Smooth muscle cell (in vitro differentiated cells): ENCODE results near the gene LSM6. TPM values are rescaled to one million over a fixed set of nuclear protein-coding genes. Genes with fewer than 3 reads are reported as not detected.

Experiments
- DNase-seq: peaks from one replicate; lab custom pipeline; 2025; ENCODE audit not compliant: unreplicated experiment; lab: John Stamatoyannopoulos, UW
- H2AFZ ChIP-seq: fragments of 200-600 bp; sonication (generic); 2 replicates; pipeline ENCODE4 v1.6.0; 2016; ENCODE audit warnings: antibody characterized with exemption, low read depth, mild to moderate bottlenecking
- H3F3A ChIP-seq: fragments of 200-600 bp; sonication (generic); 2 replicates; pipeline ENCODE4 v1.6.0; 2017; ENCODE audit warnings: antibody characterized with exemption, low read depth
- H3K27ac ChIP-seq: fragments of 200-600 bp; sonication (generic); 2 replicates; pipeline ENCODE4 v1.5.1; 2016; ENCODE audit warnings: low read depth, mild to moderate bottlenecking
- H3K27me3 ChIP-seq: fragments of 200-600 bp; sonication (generic); 2 replicates; pipeline ENCODE4 v1.6.1; 2016; ENCODE audit warnings: low read depth, mild to moderate bottlenecking
- H3K36me3 ChIP-seq: fragments of 200-600 bp; sonication (generic); 2 replicates; pipeline ENCODE4 v1.5.1; 2016; ENCODE audit warnings: low read depth
- H3K4me1 ChIP-seq: fragments of 200-600 bp; sonication (generic); 2 replicates; pipeline ENCODE4 v1.5.1; 2016; ENCODE audit warnings: low read depth
- H3K4me2 ChIP-seq: fragments of 200-600 bp; sonication (generic); 2 replicates; pipeline ENCODE4 v1.6.0; 2016; ENCODE audit warnings: mild to moderate bottlenecking
- H3K4me3 ChIP-seq: fragments of 200-600 bp; sonication (generic); 2 replicates; pipeline ENCODE4 v1.5.1; 2016; ENCODE audit warnings: mild to moderate bottlenecking
- H3K79me2 ChIP-seq: fragments of 200-600 bp; sonication (generic); 2 replicates; pipeline ENCODE4 v1.6.0; 2016; ENCODE audit warnings: low read depth, mild to moderate bottlenecking
- H3K9ac ChIP-seq: fragments of 200-600 bp; sonication (generic); 2 replicates; pipeline ENCODE4 v1.6.0; 2016; ENCODE audit warnings: low read depth
- H3K9me3 ChIP-seq: fragments of 200-600 bp; sonication (generic); replicated peaks from 2 replicates; pipeline ENCODE4 v1.5.1; 2016; ENCODE audit warnings: low read depth
- H4K20me1 ChIP-seq: fragments of 200-600 bp; sonication (generic); 2 replicates; pipeline ENCODE4 v1.6.0; 2016; ENCODE audit warnings: low read depth
- WGBS: methylation state at CpG from one replicate; pipeline ENCODE4 v1.1.7; 2016; ENCODE audit warnings: low lambda C conversion rate; 5-methylcytosine and 5-hydroxymethylcytosine counted together
- polyA plus RNA-seq: library from polyadenylated mRNA; unstranded; fragments of >200 nt; fragmentation: Nextera tagmentation; extraction: Ambion mirVana; gene quantifications from 2 replicates; pipeline ENCODE4 v1.2.1, GENCODE V29; 2016
- total RNA-seq: library from RNA; depleted of rRNA; stranded (reverse); fragments of >200 nt; gene quantifications from 2 replicates; pipeline ENCODE4 v1.2.3, GENCODE V29; 2014
- TF ChIP-seq, protein P1 (sequence below): fragments of 200-600 bp; sonication (generic); IDR thresholded peaks from 2 replicates; pipeline ENCODE4 v1.5.1; 2017; ENCODE audit warnings: borderline replicate concordance, mild to moderate bottlenecking, antibody characterized with exemption; ENCODE audit not compliant: insufficient read depth, poor library complexity, severe bottlenecking

Gene LSM6
- total and polyA plus RNA-seq, 2 experiments from 2014 or later: 36.9 to 58.5 TPM

DNA sequence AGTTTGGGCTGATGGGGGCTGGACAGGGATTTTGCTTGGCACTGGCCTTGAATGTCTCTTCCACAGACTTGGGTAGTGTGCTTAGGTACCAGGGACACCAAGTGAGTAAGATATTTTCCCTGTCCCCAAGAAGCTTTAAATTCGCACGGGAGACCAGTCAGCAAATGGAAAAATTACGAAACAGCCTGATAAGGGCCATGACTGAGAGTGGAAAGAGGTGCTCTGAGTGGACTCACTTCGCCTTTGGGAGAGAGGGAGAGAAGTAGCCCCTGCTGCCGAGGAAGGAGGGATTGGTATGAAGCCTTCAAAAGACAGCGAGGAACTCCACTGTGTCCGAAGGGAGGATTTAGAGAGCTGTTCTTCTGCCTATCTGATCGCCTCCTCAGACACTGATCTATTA lies 2.6 kb downstream of the LSM6 start:
- Histone ChIP-seq H3K4me3 (no peak overlapping the region), H3K27me3 (no peaks in the 10 kb centered on the region), H3K4me2 (no peak overlapping the region), H3K9ac (no peak overlapping the region), H4K20me1 (peaks cover 55% of the 10 kb centered on the region), H3F3A (no peaks in the 10 kb centered on the region), H3K4me1 (peaks cover 10% of the 10 kb centered on the region), H3K9me3 (no peaks in the 10 kb centered on the region), H2AFZ (no peak overlapping the region), H3K27ac (no peak overlapping the region), H3K79me2 (peaks cover 61% of the 10 kb centered on the region), H3K36me3 (no peaks in the 10 kb centered on the region)
- DNase-seq: no peak
- whole genome bisulfite sequencing: 72% methylated on average over 8 of the region's 8 CpGs
- TF ChIP-seq, protein P1, sequence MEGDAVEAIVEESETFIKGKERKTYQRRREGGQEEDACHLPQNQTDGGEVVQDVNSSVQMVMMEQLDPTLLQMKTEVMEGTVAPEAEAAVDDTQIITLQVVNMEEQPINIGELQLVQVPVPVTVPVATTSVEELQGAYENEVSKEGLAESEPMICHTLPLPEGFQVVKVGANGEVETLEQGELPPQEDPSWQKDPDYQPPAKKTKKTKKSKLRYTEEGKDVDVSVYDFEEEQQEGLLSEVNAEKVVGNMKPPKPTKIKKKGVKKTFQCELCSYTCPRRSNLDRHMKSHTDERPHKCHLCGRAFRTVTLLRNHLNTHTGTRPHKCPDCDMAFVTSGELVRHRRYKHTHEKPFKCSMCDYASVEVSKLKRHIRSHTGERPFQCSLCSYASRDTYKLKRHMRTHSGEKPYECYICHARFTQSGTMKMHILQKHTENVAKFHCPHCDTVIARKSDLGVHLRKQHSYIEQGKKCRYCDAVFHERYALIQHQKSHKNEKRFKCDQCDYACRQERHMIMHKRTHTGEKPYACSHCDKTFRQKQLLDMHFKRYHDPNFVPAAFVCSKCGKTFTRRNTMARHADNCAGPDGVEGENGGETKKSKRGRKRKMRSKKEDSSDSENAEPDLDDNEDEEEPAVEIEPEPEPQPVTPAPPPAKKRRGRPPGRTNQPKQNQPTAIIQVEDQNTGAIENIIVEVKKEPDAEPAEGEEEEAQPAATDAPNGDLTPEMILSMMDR: no peak

DNA sequence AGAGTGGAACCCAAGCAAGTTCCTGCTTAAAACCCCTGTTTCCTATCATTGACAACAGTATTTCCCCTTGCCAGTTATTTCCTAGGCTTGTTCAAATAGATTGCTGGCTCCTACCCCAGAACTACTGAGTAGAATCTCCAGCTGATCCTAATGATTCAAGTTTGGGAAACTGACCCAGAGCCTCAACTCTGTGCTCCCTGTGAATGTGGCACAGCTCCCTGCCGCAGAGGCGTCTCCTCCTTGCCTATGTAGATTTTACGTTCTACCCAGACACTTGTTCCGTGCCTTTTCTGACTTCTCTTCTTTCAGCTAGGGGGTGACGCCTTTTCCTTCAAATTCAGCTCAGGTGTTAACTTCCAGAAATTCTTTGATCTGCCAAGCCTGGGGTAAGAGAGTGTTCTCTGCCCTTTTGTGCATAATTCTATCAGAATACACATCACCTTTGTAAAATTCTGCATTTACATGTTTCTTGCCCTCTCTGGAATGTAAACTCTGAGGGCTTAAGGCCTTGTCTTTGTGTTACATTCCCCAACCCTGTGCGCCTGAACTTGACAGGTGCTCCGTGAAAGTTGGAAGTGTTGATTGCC lies 4.4 kb downstream of the LSM6 start:
- Histone ChIP-seq H3K27ac (no peak overlapping the region), H3K4me2 (no peak overlapping the region), H3K27me3 (no peaks in the 10 kb centered on the region), H3K4me3 (no peak overlapping the region), H3K36me3 (no peaks in the 10 kb centered on the region), H3F3A (no peaks in the 10 kb centered on the region), H3K79me2 (peaks cover 66% of the 10 kb centered on the region), H2AFZ (no peak overlapping the region), H3K9me3 (no peaks in the 10 kb centered on the region), H4K20me1 (peaks cover 61% of the 10 kb centered on the region), H3K4me1 (peaks cover 10% of the 10 kb centered on the region), H3K9ac (no peak overlapping the region)
- TF ChIP-seq, protein P1: no peak
- DNase-seq: no peak
- 63% methylated on average over 7 of the region's 7 CpGs for WGBS

DNA sequence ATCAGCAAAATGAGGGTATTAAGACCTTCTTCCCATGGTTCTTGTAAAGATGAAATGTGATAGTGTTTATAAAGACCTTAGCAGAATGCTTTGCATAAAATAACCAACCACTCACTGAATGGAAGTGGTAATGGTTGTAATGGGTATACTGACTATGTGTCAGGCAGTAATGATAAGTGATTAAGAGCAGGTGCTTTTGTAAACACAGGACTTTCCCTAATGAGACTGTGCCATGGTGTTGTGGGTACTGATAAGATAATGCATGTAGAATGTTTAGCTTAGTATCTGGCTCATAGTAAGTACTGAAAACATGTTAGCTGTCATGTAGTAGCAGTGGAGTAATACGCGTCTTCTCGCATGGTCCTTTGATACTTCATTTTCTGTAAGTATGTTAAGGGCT lies 6.9 kb downstream of the LSM6 start:
- Histone ChIP-seq H3K9ac (no peak overlapping the region), H3K79me2 (peaks cover 53% of the 10 kb centered on the region), H2AFZ (no peak overlapping the region), H3K27me3 (no peaks in the 10 kb centered on the region), H3K4me3 (no peak overlapping the region), H3F3A (no peaks in the 10 kb centered on the region), H3K4me2 (no peak overlapping the region), H3K36me3 (peaks cover 5% of the 10 kb centered on the region), H3K27ac (no peak overlapping the region), H3K4me1 (no peaks in the 10 kb centered on the region), H4K20me1 (peaks cover 60% of the 10 kb centered on the region), H3K9me3 (no peaks in the 10 kb centered on the region)
- DNase-seq: no peak
- 94% methylated on average over 3 of the region's 3 CpGs for WGBS
- TF ChIP-seq, protein P1: no peak

DNA sequence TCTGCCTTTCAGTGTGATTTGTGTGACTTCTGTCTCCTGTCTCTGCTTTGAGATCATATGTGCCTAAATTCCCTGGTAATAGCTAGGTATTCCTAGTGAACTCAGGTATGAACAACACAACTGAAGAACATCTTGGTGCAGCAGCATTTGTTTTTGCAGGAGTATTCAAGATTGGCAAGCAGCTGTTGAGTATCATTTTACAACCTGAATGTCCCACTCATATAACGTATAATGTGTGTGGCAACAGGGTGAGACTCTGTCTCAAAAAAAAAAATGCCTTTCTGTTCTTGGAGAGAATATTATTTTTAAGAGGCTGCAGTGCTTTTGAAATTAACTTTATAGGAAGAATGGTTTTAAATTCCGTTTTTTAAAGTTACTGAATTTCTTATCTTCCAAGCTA lies 7.7 kb downstream of the LSM6 start:
- no peaks in the 10 kb centered on the region for H3K27me3 ChIP-seq
- H3K4me1 ChIP-seq: no peaks in the 10 kb centered on the region
- peaks cover 59% of the 10 kb centered on the region for H4K20me1 ChIP-seq
- no peak for DNase-seq
- H2AFZ ChIP-seq: no peak overlapping the region
- H3K4me3 ChIP-seq: no peak overlapping the region
- peaks cover 5% of the 10 kb centered on the region for H3K36me3 ChIP-seq
- no peaks in the 10 kb centered on the region for H3F3A ChIP-seq
- H3K4me2 ChIP-seq: no peak overlapping the region
- no peak overlapping the region for H3K27ac ChIP-seq
- H3K79me2 ChIP-seq: peaks cover 45% of the 10 kb centered on the region
- H3K9ac ChIP-seq: no peak overlapping the region
- TF ChIP-seq, protein P1: no peak
- whole genome bisulfite sequencing: 92% methylated on average over 2 of the region's 2 CpGs
- no peaks in the 10 kb centered on the region for H3K9me3 ChIP-seq
